OCI-LY3 (cell line): ENCODE results near the gene FZD10.

Experiments
- H2AFZ ChIP-seq: fragments of 200-600, 300-600 bp; shearing (Covaris generic); 2 replicates; pipeline ENCODE4 v1.6.0; 2014; ENCODE audit warnings: antibody characterized with exemption, low read depth, low read length
- H3K27ac ChIP-seq: fragments of 200-600, 300-600 bp; sonication (generic); 2 replicates; pipeline ENCODE4 v1.5.1; 2014; ENCODE audit warnings: mild to moderate bottlenecking, low read length, moderate library complexity, mixed read lengths
- H3K27me3 ChIP-seq: fragments of 200-600, 300-600 bp; sonication (generic); 2 replicates; pipeline ENCODE4 v1.6.1; 2014; ENCODE audit warnings: low read depth, low read length, mixed read lengths
- H3K36me3 ChIP-seq: fragments of 200-600, 300-600 bp; sonication (generic); replicated peaks from 2 replicates; pipeline ENCODE3; 2014; ENCODE audit warnings: low read depth, low read length, mixed read lengths
- H3K4me1 ChIP-seq: fragments of 300-600, 200-600 bp; sonication (generic); 2 replicates; pipeline ENCODE4 v1.6.1; 2014; ENCODE audit warnings: low read length, mixed read lengths
- H3K4me2 ChIP-seq: fragments of 200-600, 300-600 bp; sonication (generic); 2 replicates; pipeline ENCODE4 v1.6.1; 2014; ENCODE audit warnings: low read length, mixed read lengths
- H3K4me3 ChIP-seq: fragments of 300-600, 200-600 bp; sonication (generic); 2 replicates; pipeline ENCODE4 v1.5.1; 2014; ENCODE audit warnings: antibody characterized with exemption, mild to moderate bottlenecking, low read length, moderate library complexity
- H3K79me2 ChIP-seq: fragments of 300-600, 200-600 bp; shearing (Covaris generic); 2 replicates; pipeline ENCODE4 v1.6.1; 2014; ENCODE audit warnings: mild to moderate bottlenecking, low read length, mixed read lengths
- H3K9ac ChIP-seq: fragments of 300-600, 200-600 bp; shearing (Covaris generic); 2 replicates; pipeline ENCODE4 v1.6.0; 2014; ENCODE audit warnings: mild to moderate bottlenecking, low read length, moderate library complexity
- H3K9me3 ChIP-seq: fragments of 200-600, 300-600 bp; shearing (Covaris generic); 2 replicates; pipeline ENCODE4 v1.6.1; 2014; ENCODE audit warnings: low read length, mixed read lengths; ENCODE audit not compliant: insufficient read depth
- H4K20me1 ChIP-seq: fragments of 200-600, 300-600 bp; sonication (generic); 2 replicates; pipeline ENCODE4 v1.6.1; 2016; ENCODE audit warnings: low read length, mixed read lengths; ENCODE audit not compliant: insufficient read depth
- EZH2phosphoT487 ChIP-seq: fragments of 200-600 bp; shearing (Covaris generic); IDR thresholded peaks from 2 replicates; pipeline ENCODE4 v1.6.1; 2018; ENCODE audit warnings: antibody characterized with exemption, mixed run types, low read depth
- TF ChIP-seq, protein P1 (sequence below): fragments of 200-600, 300-600 bp; sonication (generic); IDR thresholded peaks from 2 replicates; pipeline ENCODE4 v1.5.1; 2014; ENCODE audit warnings: antibody characterized with exemption, low read length, low read depth

Gene FZD10

DNA sequence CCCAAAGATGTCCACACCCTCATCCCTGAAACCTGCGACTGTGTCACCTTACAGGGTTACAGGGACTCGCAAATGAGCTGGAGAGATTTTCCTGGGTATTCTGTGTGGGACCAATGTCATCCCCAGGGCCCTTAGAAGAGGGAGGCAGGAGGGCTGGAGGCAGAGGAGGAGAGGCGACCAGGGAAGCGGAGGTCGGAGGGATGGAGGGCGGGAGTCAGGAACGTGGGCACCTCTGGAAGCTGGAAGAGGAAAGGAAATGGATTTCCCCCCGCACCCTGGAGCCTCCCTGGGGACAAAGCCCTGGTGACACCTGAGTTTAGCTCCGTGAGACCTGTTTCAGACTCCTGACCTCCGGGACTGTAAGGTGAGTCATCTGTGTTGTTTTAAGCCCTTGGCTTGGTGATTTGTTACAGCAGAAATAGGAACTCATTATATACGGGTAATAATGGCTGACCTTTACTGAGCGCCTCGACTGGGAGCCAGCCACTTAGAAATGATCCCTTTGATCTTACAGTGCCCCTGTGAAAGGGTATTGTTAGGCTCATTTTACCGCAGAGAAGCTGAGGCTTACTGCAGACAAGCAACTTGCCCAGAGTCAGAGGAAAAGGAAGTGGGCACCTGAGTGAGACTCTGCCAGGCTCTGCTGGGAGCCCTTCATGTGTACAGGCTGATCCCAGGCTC is 29.3 kb upstream of the FZD10 start:
- no peaks in the 10 kb centered on the region for H3K4me1 ChIP-seq
- H4K20me1 ChIP-seq, result no peaks in the 10 kb centered on the region
- H3K27ac ChIP-seq, result no peak overlapping the region
- H3K4me3 ChIP-seq, result no peak overlapping the region
- H3K4me2 ChIP-seq, result no peak overlapping the region
- H3K9me3 ChIP-seq, result no peaks in the 10 kb centered on the region
- TF ChIP-seq, protein P1, sequence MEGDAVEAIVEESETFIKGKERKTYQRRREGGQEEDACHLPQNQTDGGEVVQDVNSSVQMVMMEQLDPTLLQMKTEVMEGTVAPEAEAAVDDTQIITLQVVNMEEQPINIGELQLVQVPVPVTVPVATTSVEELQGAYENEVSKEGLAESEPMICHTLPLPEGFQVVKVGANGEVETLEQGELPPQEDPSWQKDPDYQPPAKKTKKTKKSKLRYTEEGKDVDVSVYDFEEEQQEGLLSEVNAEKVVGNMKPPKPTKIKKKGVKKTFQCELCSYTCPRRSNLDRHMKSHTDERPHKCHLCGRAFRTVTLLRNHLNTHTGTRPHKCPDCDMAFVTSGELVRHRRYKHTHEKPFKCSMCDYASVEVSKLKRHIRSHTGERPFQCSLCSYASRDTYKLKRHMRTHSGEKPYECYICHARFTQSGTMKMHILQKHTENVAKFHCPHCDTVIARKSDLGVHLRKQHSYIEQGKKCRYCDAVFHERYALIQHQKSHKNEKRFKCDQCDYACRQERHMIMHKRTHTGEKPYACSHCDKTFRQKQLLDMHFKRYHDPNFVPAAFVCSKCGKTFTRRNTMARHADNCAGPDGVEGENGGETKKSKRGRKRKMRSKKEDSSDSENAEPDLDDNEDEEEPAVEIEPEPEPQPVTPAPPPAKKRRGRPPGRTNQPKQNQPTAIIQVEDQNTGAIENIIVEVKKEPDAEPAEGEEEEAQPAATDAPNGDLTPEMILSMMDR, result no peak
- TF ChIP-seq EZH2phosphoT487, result no peak
- H3K9ac ChIP-seq, result no peak overlapping the region
- no peak overlapping the region for H2AFZ ChIP-seq
- H3K79me2 ChIP-seq, result no peaks in the 10 kb centered on the region
- no peaks in the 10 kb centered on the region for H3K27me3 ChIP-seq
- no peaks in the 10 kb centered on the region for H3K36me3 ChIP-seq

DNA sequence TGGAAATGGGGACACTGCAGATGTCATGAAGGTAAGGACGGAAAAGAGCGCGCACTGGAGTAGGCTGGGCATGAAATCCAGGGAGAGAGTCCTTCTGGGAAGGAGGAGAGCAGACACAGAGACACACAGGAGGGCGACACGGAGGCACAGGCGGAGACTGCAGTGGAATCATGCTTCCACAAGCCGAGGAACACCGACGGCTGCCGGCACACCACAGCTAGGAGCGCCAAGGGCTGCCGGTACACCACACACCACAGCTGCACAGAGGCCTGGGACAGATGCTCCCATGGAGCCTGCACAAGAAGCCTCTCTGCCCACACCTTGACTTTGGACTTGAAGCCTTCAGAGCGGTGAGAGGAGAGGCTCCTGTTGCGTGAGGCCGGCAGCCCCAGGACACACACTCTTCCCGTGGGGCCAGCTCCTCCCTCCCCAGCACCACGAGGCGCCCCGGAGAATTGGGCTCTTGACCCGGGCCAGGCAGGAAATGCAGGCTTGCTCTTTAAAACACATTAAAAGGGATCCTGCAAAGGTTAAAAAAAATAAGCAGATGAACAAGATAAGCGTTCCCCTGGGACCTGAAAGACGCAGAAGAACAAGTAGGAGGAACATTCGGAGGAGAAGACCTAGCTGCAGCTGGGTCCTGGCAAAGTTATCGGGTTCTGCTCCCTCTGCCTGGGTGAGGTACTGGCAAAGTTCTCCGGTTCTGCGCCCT is 28.3 kb upstream of the FZD10 start:
- no peaks in the 10 kb centered on the region for H3K9me3 ChIP-seq
- H3K27me3 ChIP-seq, result no peaks in the 10 kb centered on the region
- no peak overlapping the region for H3K9ac ChIP-seq
- no peaks in the 10 kb centered on the region for H3K36me3 ChIP-seq
- H4K20me1 ChIP-seq, result no peaks in the 10 kb centered on the region
- TF ChIP-seq EZH2phosphoT487, result no peak
- TF ChIP-seq, protein P1, result no peak
- no peaks in the 10 kb centered on the region for H3K4me1 ChIP-seq
- no peak overlapping the region for H3K4me3 ChIP-seq
- H3K27ac ChIP-seq, result no peak overlapping the region
- no peak overlapping the region for H2AFZ ChIP-seq
- H3K79me2 ChIP-seq, result no peaks in the 10 kb centered on the region
- H3K4me2 ChIP-seq, result no peak overlapping the region

DNA sequence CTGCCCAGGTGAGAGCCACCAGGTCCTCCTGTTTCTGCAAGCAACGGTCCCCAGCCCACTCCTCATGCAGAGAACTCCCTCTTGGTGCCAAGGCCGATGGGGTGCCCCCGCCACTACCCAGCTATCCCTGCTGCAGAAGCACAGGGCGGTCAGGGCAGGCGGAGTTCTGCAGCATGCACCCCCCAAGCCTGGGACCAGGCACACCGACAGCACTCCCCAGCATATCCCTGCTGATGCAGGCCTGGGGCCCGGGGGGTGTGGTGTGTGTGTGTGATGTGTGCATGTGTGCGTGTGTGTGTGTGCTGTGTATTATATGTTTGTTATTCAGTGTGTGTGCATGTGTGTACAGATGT is 27.7 kb upstream of the FZD10 start:
- Histone ChIP-seq H3K79me2 (no peaks in the 10 kb centered on the region), H3K9ac (no peak overlapping the region), H4K20me1 (no peaks in the 10 kb centered on the region), H3K27ac (no peak overlapping the region), H3K4me2 (no peak overlapping the region), H3K36me3 (no peaks in the 10 kb centered on the region), H3K9me3 (no peaks in the 10 kb centered on the region), H3K4me1 (no peaks in the 10 kb centered on the region), H2AFZ (no peak overlapping the region), H3K4me3 (no peak overlapping the region), H3K27me3 (no peaks in the 10 kb centered on the region)
- TF ChIP-seq, protein P1, result no peak
- TF ChIP-seq EZH2phosphoT487, result no peak

DNA sequence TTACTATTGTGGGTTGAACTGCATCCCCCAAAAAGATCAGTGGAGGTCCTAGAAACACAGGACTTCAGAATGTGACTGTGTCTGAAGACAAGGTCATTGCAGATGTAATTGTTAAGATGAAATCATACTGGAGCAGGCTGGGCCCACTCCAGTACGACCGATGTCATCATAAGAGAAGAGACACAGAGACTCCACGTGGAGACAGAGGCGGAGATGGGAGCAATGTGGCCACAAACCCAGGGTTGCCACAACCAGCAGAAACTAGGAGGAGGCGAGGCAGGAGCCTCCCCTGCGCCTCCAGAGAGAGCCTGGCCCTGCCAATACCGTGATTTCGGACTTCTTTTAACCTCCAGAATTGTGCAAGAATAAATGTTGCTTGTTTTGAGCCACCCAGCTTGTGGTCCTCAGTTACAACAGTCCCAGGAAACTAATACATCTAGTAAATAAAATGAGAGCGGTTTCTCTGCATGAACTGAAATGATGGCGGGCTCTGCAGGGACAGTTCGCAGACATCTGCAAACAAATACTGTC is 25.7 kb upstream of the FZD10 start:
- no peaks in the 10 kb centered on the region for H3K36me3 ChIP-seq
- no peaks in the 10 kb centered on the region for H3K27me3 ChIP-seq
- TF ChIP-seq EZH2phosphoT487, result no peak
- TF ChIP-seq, protein P1, result no peak
- no peak overlapping the region for H3K9ac ChIP-seq
- no peak overlapping the region for H3K4me2 ChIP-seq
- no peaks in the 10 kb centered on the region for H3K9me3 ChIP-seq
- no peaks in the 10 kb centered on the region for H3K4me1 ChIP-seq
- no peak overlapping the region for H3K27ac ChIP-seq
- no peak overlapping the region for H2AFZ ChIP-seq
- no peaks in the 10 kb centered on the region for H3K79me2 ChIP-seq
- no peaks in the 10 kb centered on the region for H4K20me1 ChIP-seq
- no peak overlapping the region for H3K4me3 ChIP-seq
